Breast epithelium (tissue), 4 donors: ENCODE results near the gene MTCH2. TPM values are rescaled to one million over a fixed set of nuclear protein-coding genes. Genes with fewer than 3 reads are reported as not detected.

Experiments used
- DNase-seq, 2 donors: peaks; one replicate each; pipeline ENCODE4 v3.0.0-alpha.2; 2019; ENCODE audit warnings: low spot score in 2 of 2
- H3K27ac ChIP-seq, 2 donors: fragments of 200-600 bp; sonication (generic) in 1 of 2; one replicate each; pipeline ENCODE4 v1.5.1; 2016 to 2019; ENCODE audit warnings: mild to moderate bottlenecking in 1 of 2
- H3K27me3 ChIP-seq, 2 donors: fragments of 200-600 bp; sonication (generic) in 1 of 2; one replicate each; pipeline versions ENCODE4 v1.5.1 to v1.6.0; 2017 to 2019; ENCODE audit warnings: control low read depth in 1 of 2, mild to moderate bottlenecking in 1 of 2
- H3K36me3 ChIP-seq: fragments of 200-600 bp; one replicate; pipeline ENCODE4 v1.5.1; 2019
- H3K4me1 ChIP-seq, 2 donors: fragments of 200-600 bp; sonication (generic); one replicate each; pipeline ENCODE4 v1.5.1; 2016 to 2019; ENCODE audit warnings: control low read depth in 1 of 2
- H3K4me3 ChIP-seq, 3 donors: fragments of 200-600 bp; sonication (generic); 1 replicate in 2 of 3; 2 replicates in 1 of 3; pipeline ENCODE4 v1.5.1; 2016 to 2019; ENCODE audit warnings: mild to moderate bottlenecking in 3 of 3, moderate library complexity in 2 of 3
- H3K9me3 ChIP-seq, 2 donors: fragments of 200-600 bp; sonication (generic) in 1 of 2; one replicate each; pipeline ENCODE4 v1.5.1; 2016 to 2019; ENCODE audit warnings: control low read depth in 1 of 2
- CTCF ChIP-seq, 3 donors: fragments of 450-650 bp; IDR thresholded peaks; one replicate each; pipeline ENCODE4 v1.5.1; 2016 to 2017; ENCODE audit warnings: antibody characterized with exemption in 3 of 3, mild to moderate bottlenecking in 3 of 3, moderate library complexity in 3 of 3
- POLR2A ChIP-seq: fragments of 450-650 bp; IDR thresholded peaks from one replicate; pipeline ENCODE4 v1.6.1; 2016; ENCODE audit warnings: antibody characterized with exemption, mild to moderate bottlenecking, moderate library complexity
- POLR2AphosphoS5 ChIP-seq, 3 donors: sonication (generic); formaldehyde crosslinking; IDR thresholded peaks; one replicate each; pipeline ENCODE4 v1.6.1; 2017; ENCODE audit warnings: antibody characterized with exemption in 3 of 3
- intact Hi-C: fragments of 100-400 bp; cut with DNase I; formaldehyde crosslinking; loops from one replicate; pipeline ENCODE4 v1.15.1; 2023; ENCODE audit warnings: low total_unique reads
- total RNA-seq, 3 donors: library from RNA; depleted of rRNA; stranded (reverse); fragments of >200 nt; gene quantifications; one replicate each; pipeline ENCODE4 v1.1.0, GENCODE V29; 2016

Gene MTCH2
- total RNA-seq: 10 to 100 TPM; 38.7 to 47.5 (median 46.0) TPM

DNA sequence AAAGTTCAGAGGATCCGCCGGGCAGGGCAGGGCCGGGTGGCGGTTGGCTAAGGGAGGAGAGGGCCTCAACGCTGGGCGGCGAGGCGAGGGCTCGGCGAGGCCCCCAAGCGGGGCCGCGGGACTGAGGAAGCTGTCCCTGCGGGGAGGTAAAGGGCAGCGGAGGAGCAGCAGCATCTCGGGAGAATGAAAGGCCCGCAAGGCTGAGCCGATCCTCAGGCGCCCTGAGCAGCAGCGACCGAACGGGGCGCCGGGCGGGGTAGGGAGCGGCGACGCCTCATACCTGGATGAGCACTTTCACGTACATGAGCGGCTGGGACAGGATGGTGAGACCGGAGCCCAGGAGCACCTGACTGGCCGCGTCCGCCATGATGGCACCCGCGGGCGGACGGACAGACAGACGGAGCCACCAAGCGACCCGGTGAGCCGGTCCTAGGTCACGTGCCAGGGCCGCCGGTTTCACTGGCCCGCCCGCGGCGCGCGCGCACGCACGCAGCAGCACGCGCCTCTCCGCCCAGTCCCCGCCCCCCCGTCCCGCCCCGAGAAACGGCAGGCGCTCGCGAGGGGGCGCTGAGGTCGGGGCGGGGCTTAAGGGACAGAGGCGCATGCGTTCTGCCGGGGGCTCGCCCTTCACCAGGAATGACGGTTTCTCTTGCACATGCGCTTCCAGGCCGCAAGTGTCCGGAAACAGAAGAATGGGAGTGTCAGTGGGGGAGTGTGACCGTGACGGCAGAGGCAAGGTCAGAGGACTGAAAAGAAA, at the start of gene MTCH2:
Gene MTCH2, minus strand, starts transcription at position 461 of the 757 bp plus-strand sequence. Its CDS starts 94 bp downstream, at position 367.
- no peaks in the 10 kb centered on the region for H3K4me1 ChIP-seq
- DNase-seq: peak; percentile 94 to 95
- intact Hi-C loops: no loop called here
- peaks cover 7% of the 10 kb centered on the region for H3K36me3 ChIP-seq
- H3K27ac ChIP-seq: peak within 1 kb of the TSS; percentile 92 to 97
- TF ChIP-seq POLR2A: no peak
- peak in 1 of 3 donors; percentile 38 for TF ChIP-seq CTCF (IDR thresholded peaks at IDR 0.05)
- TF ChIP-seq POLR2AphosphoS5 (IDR thresholded peaks at IDR 0.05): peak; percentile 71 to 74 (median 73)
- H3K27me3 ChIP-seq: no peaks in the 10 kb centered on the region
- peak within 1 kb of the TSS; percentile 77 to 87 (median 80) for H3K4me3 ChIP-seq
- H3K9me3 ChIP-seq: no peaks in the 10 kb centered on the region

GRCh38 chr11:47691979-47692378, 49.6 kb upstream of the MTCH2 start:
- H3K27ac ChIP-seq: no peak overlapping the region
- no peaks in the 10 kb centered on the region for H3K4me1 ChIP-seq
- no peak overlapping the region for H3K4me3 ChIP-seq
- no peak for DNase-seq
- intact Hi-C loops: no loop called here
- TF ChIP-seq CTCF (IDR thresholded peaks at IDR 0.05) (no peak), POLR2AphosphoS5 (IDR thresholded peaks at IDR 0.05) (no peak), POLR2A (no peak)
- H3K36me3 ChIP-seq: no peaks in the 10 kb centered on the region
- H3K9me3 ChIP-seq: no peaks in the 10 kb centered on the region
- H3K27me3 ChIP-seq: no peaks in the 10 kb centered on the region

DNA sequence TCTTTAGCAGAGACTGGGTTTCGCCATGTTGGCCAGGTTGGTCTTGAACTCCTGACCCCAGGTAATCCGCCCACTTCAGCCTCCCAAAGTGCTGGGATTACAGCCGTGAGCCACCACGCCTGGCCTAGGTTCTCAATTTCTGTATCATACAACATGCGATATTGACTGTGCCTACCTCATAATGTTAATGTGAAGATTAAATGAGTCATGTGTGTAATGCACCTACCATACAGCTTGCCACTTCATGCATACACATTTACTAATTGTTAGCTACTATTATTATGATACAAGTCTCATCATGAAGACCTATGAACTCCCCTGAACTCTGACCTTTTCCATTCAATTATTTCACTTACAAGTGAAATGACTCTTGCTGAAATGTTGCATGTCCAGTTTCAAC, 47.1 kb upstream of the MTCH2 start:
- no peak overlapping the region for H3K27ac ChIP-seq
- intact Hi-C loops: no loop called here
- no peak overlapping the region for H3K4me3 ChIP-seq
- DNase-seq: no peak
- no peaks in the 10 kb centered on the region for H3K27me3 ChIP-seq
- H3K36me3 ChIP-seq: no peaks in the 10 kb centered on the region
- TF ChIP-seq POLR2AphosphoS5 (IDR thresholded peaks at IDR 0.05) (no peak), CTCF (IDR thresholded peaks at IDR 0.05) (no peak), POLR2A (no peak)
- H3K4me1 ChIP-seq: no peaks in the 10 kb centered on the region
- no peaks in the 10 kb centered on the region for H3K9me3 ChIP-seq

GRCh38 chr11:47688991-47689390, 46.6 kb upstream of the MTCH2 start:
- intact Hi-C loops: no loop called here
- no peak overlapping the region for H3K27ac ChIP-seq

More at GRCh38 chr11:47688991-47689390, 46.6 kb upstream of the MTCH2 start:
- Histone ChIP-seq H3K27me3 (no peaks in the 10 kb centered on the region), H3K36me3 (no peaks in the 10 kb centered on the region), H3K9me3 (no peaks in the 10 kb centered on the region), H3K4me1 (no peaks in the 10 kb centered on the region), H3K4me3 (no peak overlapping the region)
- no peak for TF ChIP-seq CTCF (IDR thresholded peaks at IDR 0.05)
- no peak for TF ChIP-seq POLR2A
- no peak for TF ChIP-seq POLR2AphosphoS5 (IDR thresholded peaks at IDR 0.05)
- DNase-seq: no peak
